SHP77 treated with DMSO at 0.1 percent for 48 hours (cell line): ENCODE measurements around the gene GPR62.

ENCODE experiments used
- DNase-seq: peaks from one replicate; lab custom pipeline; 2025; lab: John Stamatoyannopoulos, UW

The GPR62 gene

GRCh38 chr3:51955893-51956770 lies 951 bp downstream of the GPR62 start:
- peak; percentile 19 for DNase-seq

GRCh38 chr3:51957520-51958205 lies 2.5 kb downstream of the GPR62 start:
- no peak for DNase-seq

- no peak for DNase-seq
These were observed 3.7 kb downstream of the GPR62 start for GRCh38 chr3:51958603-51959521.

- DNase-seq = no peak
These were observed 4.5 kb downstream of the GPR62 start for GRCh38 chr3:51959651-51960050.

- DNase-seq = no peak
These were observed 5.2 kb downstream of the GPR62 start for GRCh38 chr3:51960386-51960785.

- no peak for DNase-seq
These were observed 5.8 kb downstream of the GPR62 start for GRCh38 chr3:51961011-51961410.

DNA sequence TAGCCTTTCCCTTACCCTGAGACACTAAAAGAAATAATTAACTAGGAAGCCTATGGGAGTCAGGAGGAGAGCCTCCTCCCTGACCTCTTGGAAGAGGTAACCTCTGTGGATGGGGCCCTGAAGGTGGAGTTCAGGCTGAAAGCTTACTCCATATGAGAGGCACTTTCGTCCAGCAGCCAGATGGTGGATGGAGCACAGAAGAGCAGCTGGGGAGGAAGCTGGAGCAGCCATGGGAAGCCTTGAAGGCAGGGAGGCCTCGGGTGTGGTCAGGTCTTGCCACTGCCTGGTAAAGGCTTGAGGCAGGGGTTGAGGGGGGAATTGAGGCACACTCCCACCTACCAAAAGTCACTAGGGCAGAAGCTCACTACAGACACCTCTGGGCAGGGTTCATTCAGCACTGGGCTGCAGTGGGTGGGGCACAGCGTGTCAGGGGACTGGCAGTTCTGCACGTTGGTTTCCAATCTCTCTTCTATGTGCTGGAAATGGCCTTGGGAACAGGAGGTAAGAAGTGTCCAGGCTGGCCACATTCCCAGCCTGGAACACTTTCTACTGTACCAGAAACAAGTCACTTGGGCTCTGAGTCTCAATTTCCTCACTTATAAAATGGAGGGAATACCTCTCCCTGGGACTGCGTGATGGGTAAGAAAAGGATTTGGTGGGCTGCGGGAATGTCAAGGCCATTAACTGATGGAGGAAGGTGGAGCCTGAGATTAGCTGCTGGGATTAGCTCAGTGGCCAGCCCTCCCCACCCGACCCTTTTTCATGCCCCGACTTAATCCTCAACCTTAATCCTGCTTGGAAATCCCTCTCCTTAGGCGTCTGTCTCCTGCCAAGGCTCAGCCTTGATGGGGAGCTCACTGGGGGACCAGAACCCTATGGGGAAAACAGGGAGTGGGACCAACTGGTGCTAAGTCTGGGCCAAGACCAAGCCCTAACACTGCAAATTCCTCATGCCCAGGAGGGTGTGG lies 6.7 kb downstream of the GPR62 start:
- DNase-seq = no peak

DNA sequence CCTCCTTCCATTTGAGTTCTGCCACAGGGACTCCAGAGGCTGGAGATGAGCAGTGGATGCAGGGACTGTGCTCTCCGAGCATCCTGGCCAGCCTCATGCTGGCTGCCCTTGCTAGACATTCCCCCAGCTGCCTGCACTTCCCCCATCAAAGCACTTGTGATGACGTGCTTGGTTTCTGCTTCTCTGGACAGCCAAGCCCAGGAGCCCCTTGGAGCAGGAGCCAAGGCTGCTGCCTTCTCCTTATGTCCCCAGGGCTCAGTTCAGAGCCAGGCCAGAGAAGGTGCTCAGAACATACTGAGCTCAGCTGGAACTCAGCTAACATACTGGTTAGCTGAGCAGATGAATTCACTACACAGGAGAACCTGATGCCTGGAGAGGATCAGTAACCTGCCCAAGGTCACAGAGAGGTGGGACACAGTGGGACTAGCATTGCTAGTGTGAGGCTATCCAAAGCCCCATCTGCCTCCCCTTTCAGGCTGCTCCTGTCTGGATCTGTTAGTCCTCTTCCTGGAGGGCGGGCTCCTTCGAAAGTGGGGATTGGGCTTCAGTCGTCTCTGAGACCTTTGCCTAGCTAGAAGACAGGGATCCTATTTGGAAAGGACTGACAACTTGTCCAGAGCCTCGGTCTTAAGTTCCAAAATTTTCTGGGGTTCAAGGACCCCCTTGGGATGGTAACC lies 7.8 kb downstream of the GPR62 start:
- no peak for DNase-seq

- DNase-seq = peak; percentile 61
These were observed 8.8 kb downstream of the GPR62 start for GRCh38 chr3:51963951-51964451.

DNA sequence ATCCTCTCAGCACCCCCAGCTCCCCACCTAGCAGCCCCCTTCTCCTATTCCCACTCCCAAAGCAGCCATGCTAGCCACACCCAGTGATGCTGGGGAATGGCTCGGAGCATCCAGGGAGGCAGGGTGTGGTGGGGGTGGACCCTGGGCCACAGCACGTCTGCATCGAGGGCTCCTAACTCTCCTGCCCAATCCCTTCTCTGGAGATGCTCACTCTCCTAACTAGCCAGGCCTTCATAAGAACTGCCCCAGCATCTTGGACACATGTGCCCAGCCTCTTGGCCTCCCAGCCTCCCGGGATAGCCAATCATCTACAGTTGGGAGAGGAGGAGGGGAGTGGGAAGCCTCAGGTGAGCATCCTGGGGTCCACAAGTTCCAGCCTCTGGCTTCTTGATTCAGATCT lies 9.3 kb downstream of the GPR62 start:
- no peak for DNase-seq

- DNase-seq = no peak
These were observed 10.8 kb downstream of the GPR62 start for GRCh38 chr3:51966016-51966415.

- no peak for DNase-seq
These were observed 11.3 kb downstream of the GPR62 start for GRCh38 chr3:51966486-51966885.

DNA sequence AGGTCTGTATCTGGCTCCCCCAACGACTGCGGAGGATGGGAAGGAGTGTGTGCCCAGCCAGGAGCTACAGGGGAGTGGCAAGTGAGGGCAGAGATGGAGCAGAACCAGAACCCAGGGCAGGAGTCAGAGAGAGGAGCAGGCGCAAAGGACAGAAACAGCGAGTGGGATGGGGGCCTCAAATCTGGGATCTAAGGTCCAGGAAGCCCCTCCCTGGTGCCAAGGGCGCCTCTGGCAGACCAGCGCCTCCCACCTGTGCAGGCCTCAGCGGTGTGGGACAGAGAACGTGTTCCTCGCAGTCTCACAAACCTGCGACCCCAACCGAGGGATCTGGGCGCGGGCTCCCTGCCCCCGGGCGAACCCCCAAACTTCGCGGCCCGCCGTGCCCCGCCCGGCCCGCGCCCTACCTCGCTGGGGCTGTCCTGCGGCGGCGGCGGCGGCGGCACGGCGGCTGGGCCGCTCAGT lies 11.8 kb downstream of the GPR62 start:
- no peak for DNase-seq

GRCh38 chr3:51967384-51968169 lies 12.4 kb downstream of the GPR62 start, which contains the start of gene PCBP4:
Gene PCBP4 (minus strand): TSS chr3:51967454. CDS start chr3:51961240, 6,214 bp downstream.
- DNase-seq = no peak

DNA sequence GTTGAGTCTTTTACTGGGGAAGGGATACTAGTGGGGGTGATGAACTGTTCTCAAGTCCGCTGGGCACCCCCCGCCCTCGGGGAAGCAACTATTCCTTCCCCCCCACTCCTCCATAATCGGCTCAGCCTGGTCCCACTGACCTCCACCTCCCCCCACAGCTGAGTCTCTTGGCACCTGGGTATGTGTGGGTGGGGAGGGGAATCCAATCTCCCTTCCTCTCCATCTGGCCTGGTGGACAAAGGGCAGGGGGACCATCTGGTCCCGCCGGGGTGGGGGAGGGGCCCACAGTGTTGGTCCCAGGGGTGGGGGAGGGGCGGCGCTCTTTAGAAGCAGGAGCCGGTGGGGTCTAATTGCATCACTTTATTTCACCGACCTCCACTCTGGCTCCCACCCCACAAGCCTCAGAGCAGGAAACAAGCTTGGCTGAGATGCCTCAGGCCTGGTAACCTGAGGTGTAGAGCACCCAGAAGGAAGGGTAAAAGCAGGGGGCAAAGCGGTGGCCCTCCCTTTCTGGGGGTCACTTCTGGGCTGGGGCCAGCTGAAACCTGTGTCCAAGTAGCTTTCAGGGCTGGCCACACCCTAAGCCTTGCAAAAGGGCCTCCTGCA lies 13.1 kb downstream of the GPR62 start:
- DNase-seq = no peak

DNA sequence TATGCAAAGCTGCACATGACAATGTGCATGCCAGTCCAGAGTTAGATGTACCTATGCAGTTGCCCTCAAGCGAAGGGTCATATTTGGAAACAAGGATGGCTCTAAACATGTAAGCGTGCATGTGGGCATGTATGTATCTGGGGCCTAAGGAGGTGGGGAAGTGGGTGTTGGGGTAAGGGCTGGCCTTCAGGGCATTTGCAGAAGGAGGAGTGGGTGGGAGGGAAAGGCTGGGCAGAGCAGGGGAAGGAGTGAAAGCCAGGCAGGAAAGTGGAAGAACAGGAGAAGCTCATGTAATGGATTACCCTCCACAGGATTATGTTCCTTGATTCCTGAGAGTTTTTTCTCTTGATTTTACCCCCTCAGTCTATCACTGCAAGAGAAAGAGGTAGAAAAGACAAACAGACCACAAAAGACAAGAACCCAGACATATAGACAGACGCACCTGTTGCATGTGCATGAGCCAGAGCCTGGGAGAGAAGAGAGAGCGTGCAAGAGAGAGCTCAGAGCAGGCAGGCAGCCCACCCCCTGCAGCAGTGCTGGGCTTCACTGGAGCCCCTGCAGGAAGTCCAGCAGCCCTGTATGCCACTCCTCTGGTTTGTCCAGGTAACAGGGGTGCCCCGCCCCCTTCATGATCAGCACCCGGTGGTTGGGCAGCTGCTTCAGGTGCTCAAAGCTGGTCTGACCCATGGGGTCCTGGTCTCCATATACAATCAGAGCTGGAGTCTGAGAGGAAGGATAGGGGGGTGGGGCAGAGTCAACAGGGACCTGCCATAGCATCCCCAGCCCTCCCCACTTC lies 13.9 kb downstream of the GPR62 start:
- DNase-seq = no peak

GRCh38 chr3:51969841-51970240 lies 14.7 kb downstream of the GPR62 start:
- no peak for DNase-seq
